HG03378 (cell line): ENCODE results near the gene SHPK.
A peak's percentile ranks its signal among the peaks of the same experiment; 100 is the strongest.

ENCODE experiments used
- ATAC-seq: cut with Tn5 transposase; IDR thresholded peaks from one replicate; pipeline ENCODE4 v1.9.1; 2021; ENCODE audit warnings: mild to moderate bottlenecking, moderate library complexity; ENCODE audit not compliant: unreplicated experiment

Gene SHPK

GRCh38 chr17:3636154-3636907 is at the start of gene SHPK, which contains the start of gene CTNS:
SHPK (minus strand) TSS chr17:3636250; CDS start chr17:3636219, 31 bp downstream.
CTNS (plus strand) TSS chr17:3636760; CDS start chr17:3640207, 3,447 bp downstream.
- peak; percentile 83 for ATAC-seq

DNA sequence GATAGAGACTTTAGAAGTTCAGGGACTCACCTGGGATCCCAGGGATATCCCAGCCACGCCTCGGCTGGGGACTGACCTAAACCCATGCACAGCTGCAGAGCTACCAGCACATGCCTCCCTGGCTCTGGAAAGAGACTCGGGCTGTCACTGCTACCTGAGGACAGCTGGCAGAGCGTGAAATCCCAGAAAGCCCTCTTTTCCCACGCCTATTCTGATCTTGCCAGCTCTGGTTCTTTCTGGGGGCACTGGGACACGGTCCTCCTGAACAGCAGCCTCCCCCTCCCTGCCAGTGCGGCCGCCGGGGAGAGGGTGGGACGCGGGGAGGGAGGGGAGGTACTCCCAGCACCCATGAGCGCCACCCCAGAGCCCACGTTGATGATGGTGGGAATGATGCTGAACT is 49.1 kb upstream of the SHPK start:
- no peak for ATAC-seq

DNA sequence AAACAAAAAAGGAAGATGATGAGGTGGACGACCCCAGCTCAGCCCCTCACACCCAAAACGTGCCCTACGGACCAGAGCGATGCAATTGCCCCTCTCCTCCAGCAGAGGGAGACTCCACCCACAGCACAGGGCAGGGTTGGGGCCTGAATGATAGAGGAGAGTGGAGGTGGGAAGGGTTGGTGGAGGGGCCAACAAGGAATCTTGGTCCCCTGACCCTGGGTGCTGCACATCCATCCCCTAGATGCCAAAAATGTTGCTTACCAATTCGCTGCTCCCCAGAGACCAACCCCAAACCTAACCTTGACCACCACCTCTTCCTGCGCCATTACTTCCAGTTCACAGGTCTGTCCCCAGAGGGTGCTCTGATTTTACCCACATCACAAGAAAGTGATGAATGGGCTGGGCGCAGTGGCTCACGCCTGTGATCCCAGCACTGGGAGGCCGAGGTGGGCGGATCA is 47.0 kb upstream of the SHPK start:
- no peak for ATAC-seq

DNA sequence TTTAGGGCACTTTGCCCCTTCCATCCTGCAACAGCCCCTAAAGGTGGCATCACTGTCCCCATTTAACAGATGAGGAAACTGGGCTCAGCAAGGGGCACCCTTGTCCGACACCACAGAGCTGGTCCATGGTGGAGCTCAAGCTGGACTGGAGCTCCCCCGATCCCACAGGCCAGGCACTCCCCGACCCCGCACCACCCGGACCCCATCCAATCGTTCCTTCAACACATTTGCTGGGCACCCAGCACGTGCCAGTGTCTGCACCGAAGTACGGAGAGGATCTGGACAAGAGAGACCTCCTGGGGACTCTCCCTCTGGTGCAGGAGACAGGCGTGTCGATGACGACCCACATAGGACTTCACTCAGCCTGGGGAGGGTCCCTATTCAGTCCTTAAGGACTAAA is 46.0 kb upstream of the SHPK start:
- ATAC-seq = no peak

DNA sequence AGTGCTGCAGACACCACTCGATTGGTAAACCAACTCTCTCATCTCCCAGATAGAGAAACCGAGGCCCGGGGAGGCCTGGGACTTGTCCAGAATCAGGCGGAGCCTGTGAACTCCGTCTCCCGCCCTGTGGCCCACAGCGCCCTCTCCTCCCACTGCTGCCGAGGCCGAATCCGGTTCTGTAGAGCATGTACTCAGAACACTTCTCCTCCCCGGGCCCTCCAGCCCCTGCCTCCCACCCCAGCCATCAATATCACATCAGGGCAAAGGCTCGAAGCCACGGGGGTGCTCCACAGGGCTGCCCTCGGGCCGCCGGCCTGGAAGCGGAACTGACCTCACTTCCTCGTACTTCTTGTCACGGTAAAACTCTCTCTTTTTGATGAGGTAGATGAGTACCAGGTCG is 45.5 kb upstream of the SHPK start:
- ATAC-seq = no peak

DNA sequence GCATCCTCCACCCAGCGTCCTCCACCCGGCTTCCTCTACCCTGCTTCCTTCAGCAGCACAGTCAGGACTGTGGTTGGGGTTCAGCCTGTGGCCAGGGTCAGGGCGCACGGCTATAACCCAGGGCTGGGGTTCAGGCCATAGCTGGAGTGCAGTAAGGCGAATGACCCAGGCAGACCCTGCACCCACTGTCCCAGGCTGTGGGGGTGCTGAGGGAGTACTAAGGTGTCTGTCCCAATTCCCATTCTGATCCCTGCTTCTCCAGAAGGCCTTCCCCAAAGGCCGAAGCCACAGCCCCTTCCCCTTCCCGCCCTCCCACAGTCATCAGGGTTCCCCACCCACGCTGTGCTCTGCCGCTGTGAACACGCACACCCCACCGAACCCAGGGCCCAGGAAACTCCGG is 45.0 kb upstream of the SHPK start:
- ATAC-seq = no peak

DNA sequence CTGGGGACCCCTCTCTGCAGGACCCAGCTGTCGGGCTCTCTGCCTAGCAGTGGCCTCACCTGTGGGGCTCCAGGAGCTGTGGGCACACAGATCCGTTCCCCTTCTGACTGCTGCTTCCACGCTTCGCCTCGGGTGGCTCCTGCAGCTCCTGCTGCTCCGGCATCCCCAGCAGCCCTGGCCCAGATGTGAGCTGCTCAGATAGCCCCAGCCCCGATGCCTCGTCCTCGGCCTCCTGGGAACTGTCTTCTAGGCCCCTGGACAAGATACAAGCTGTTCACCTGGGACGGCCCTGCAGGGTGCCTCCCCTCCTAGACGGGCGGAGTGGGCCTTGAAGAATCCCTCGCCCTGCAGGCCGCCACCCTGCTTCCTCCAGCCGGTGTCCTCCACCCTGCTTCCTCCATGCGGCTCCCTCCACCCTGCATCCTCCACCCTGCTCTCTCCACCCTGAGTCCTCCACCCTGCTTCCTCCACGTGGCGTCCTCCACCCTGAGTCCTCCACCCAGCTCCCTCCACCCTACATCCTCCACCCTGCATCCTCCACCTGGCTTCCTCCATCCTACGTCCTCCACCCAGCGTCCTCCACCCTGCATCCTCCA is 43.6 kb upstream of the SHPK start:
- no peak for ATAC-seq

DNA sequence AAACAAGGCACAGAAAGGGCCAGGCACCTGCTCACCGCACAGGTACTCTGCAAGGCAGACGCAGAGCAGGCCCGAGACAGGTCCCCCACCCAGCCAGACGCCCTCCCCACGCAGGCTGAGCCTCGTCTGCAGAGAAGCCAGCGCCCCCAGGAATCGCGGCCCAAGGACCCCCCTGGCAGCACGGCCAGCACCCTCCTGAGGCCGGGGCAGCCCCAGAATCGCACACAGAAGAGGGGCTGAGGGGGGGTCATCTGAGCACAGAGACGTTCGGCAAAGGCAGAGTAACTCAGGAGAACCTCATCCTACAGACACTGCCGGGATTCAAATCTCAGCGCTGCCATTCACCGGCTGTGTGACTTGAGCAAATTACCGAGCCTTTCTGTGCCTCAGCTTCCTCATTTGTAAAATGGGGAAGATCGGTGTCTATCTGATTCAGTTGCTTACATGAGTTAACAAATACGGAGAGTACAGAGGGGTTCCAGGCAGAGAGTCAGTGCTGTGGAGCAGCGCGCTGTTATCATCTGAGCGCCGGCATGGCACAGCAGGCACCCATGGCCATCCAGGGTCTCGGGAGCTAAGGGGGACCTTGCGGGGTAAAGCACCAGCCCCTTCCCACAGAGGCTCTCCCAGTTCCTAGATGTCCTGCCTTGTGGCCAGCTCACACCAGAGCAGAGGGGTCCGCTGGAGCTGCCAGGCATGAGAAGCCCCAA is 42.9 kb upstream of the SHPK start:
- no peak for ATAC-seq

GRCh38 chr17:3678095-3678820 is 42.2 kb upstream of the SHPK start:
- ATAC-seq = no peak

- ATAC-seq = no peak
Measured at GRCh38 chr17:3675886-3676285, 39.8 kb upstream of the SHPK start.

DNA sequence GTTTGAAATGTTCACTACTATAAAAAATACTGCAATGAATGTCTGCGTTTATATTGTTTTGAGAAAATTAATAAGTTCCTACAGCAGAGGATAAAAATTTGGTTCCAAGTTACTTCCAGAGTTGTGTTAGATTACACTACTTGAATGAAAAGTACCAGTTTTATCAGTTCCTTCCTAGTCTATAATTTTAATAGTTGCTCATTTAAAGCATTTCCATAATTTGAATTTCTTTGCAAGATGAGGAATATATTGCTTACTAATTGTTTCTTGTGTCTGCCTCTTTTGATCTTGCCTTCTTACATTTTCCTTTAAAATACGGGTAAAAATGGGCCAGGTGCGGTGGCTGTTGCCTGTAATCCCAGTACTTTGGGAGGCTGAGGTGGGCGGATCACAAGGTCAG is 36.5 kb upstream of the SHPK start:
- ATAC-seq = no peak

- no peak for ATAC-seq
Measured at GRCh38 chr17:3669548-3669947, 33.5 kb upstream of the SHPK start.

DNA sequence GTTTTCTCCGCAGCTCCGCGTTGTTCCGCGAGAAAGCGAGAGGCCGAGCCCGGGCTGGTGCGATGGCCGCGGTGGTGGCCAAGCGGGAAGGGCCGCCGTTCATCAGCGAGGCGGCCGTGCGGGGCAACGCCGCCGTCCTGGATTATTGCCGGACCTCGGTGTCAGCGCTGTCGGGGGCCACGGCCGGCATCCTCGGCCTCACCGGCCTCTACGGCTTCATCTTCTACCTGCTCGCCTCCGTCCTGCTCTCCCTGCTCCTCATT is 33.0 kb upstream of the SHPK start:
- no peak for ATAC-seq

DNA sequence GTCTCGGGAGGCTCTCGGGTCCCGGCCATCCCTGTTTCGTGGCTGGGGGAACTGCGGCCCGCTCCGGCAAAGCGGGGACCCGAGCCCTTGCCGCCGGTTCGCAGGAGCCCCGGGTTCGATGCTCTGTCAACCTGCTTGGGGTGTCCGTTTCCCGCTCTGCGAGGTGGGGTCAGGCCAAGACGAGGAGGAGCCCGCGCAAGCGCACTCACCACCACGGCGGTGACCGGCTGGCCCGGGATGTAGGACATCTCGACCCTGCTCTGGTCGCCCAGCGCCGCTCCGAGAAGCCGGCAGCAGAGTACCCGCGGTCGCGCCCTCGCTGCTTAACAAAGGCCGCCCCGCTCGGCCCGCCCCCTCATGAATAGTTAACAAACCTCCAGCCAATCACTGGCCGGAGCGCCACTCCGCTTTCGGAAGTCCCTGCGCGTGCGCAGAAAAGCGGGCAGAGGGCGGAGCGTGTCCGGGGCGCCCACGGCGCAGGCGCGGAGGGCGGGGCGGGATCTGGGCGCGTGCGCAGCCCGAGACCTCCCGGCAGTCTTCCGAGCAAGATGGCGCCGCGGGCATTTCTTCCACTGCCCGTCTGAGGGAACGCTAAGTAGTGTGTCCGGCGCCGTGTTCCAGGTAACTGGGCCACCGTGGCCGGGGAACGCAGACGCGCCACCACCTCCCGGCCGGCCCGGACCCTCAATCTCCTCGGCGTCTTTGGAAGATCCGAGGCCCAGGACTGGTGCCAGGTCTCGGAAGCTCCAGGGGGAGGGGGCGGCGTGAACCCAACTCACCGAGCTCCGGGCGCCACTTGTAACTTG is 32.4 kb upstream of the SHPK start, which contains the start of the genes EMC6 and TAX1BP3:
TSS of gene EMC6 (plus strand) at position 534 of the 806 bp plus-strand sequence. CDS start 335 bp downstream, outside the sequence.
TSS of gene TAX1BP3 (minus strand) at position 300 of the 806 bp plus-strand sequence. CDS start at position 248, 52 bp downstream.
- ATAC-seq = peak; percentile 84

DNA sequence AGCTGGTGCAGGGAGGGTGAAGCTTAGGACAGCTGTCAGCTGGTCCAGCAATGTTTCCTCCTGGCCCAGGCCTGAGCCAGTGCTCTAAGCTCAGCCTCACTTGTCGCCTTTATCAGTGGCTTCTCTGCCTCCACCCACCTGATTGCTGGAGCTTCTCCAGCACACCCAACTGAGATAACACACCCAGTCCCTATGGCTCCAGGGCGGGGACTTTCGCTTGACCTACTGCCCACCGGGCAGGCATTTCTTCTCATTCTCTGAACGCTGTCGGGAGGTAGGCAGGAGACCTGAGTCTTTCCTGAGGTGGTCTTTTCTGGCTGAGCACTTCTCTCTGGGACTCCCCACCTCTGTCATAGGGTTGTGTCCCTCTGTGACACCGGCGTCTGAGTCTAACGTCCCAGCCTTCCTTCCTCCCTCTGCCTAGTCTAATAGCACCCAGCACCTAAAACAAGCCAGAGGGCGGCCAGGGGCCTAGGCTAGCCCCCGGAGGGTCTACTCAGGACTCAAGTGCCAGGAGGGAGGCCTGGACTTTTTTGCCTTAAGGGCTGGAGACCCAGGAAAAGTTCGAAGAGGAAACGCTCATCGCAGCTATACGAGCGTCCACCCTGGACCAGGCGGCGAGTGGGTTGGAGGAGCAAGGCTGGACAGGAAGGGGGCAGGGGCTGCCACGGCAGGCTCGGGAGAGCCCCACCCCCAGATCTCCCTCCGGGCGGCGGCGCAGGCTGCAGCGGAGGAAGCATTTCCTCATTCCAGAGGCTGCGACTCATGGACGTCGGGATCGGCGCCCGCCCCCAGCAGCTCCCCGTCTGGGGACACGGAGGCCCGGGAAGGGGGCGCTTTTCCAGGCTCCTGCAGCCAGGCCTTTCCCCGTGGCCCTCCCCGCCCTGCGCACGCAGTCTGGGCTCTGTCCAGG is 31.6 kb upstream of the SHPK start:
- peak; percentile 10 for ATAC-seq

DNA sequence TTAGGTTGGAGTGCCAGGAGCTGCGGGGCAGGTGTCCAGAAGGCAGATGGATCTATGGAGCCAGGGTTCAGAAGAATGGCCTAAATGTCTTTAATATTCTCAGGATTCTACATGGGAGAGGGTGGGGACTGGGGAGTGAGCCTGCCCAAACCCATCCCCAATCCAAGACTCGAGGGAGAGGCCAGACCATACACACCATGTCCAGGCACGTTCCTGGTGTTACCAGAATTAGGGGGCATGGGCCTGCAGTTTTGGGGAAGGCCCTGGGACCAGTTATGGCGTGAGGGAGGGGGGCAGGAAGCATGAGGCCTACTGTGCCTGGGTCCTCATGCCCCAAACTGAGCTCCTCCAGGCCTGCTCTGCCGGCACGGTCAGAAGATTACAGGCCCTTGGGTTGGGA is 30.5 kb upstream of the SHPK start:
- ATAC-seq = no peak

GRCh38 chr17:3665834-3666233 is 29.8 kb upstream of the SHPK start:
- no peak for ATAC-seq

DNA sequence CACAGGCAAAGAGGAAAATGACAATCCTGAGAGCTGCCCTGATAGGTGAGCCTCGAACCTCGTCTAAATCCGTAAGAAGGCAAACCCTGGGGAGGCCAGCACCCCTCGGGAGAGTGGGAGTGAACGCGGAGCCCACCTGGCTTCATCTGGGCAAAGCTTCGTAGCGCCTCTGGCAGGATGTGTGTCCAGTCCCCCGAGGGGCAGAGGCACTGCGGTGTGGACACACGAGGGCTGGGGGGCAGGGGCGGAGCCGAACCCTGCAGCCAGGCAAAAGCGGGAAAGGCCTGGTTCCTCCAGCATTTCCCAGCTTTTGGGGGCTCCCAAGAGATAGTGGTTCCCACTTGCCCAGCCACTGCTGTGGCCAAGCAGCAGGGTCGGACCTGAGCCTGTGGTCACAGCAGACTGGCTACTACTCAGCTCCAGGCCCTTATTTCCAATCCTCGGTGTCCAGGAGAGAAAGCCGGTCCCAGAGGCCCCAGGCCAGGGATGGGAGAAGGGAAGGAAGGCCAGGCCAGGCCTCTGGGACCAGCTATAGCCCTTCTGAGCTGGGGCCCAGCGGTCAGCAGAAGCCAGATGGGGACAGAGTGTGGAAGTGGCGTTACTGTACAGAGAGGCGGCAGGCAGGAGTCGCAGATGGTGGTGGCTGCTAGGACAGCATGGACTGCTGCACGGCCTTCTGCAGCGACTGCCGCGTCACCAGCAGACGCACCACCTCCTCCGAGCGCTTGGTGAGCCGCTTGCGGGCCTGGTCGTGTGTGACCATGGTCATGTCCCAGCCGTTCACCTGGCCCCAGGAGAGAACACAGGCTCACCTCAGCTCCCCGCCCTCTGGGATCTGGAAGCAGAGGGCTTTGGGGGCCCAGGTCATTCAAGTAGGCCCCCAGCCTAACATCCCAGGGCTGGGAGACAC is 27.3 kb upstream of the SHPK start:
- no peak for ATAC-seq
